NCI-H82 treated with DMSO at 0.1 percent for 48 hours (cell line): Measurements from ENCODE around the gene VSIG4.
"Not testable (repeated sequence)": the region's sequence is repeated elsewhere in the genome, so short reads cannot be mapped to it uniquely, and the experiment has no call there.

ENCODE experiments used
- DNase-seq: peaks from one replicate; lab custom pipeline; 2025; ENCODE audit not compliant: unreplicated experiment; lab: John Stamatoyannopoulos, UW

The VSIG4 gene

GRCh38 chrX:66039944-66040343 lies at the start of gene VSIG4:
VSIG4 (minus strand) TSS chrX:66040080; CDS start chrX:66039998, 82 bp downstream.
- DNase-seq, result no peak

GRCh38 chrX:66076801-66077200 lies 36.9 kb upstream of the VSIG4 start:
- no peak for DNase-seq

GRCh38 chrX:66074920-66075879 lies 35.3 kb upstream of the VSIG4 start:
- no peak for DNase-seq

GRCh38 chrX:66071126-66071525 lies 31.2 kb upstream of the VSIG4 start:
- DNase-seq, result no peak

- no peak for DNase-seq
These were observed 24.4 kb upstream of the VSIG4 start for GRCh38 chrX:66064261-66064660.

GRCh38 chrX:66057019-66057418 lies 17.1 kb upstream of the VSIG4 start:
- not testable (repeated sequence) for DNase-seq

- no peak for DNase-seq
These were observed 15.1 kb upstream of the VSIG4 start for GRCh38 chrX:66054978-66055377.

GRCh38 chrX:66053414-66053813 lies 13.5 kb upstream of the VSIG4 start:
- DNase-seq, result no peak

GRCh38 chrX:66051980-66052379 lies 12.1 kb upstream of the VSIG4 start:
- DNase-seq, result no peak

GRCh38 chrX:66050140-66050569 lies 10.3 kb upstream of the VSIG4 start:
- no peak for DNase-seq

GRCh38 chrX:66049056-66049455 lies 9.2 kb upstream of the VSIG4 start:
- no peak for DNase-seq

GRCh38 chrX:66046612-66047235 lies 6.8 kb upstream of the VSIG4 start:
- DNase-seq, result no peak

GRCh38 chrX:66045894-66046293 lies 6.0 kb upstream of the VSIG4 start:
- DNase-seq, result no peak

GRCh38 chrX:66043584-66043983 lies 3.7 kb upstream of the VSIG4 start:
- no peak for DNase-seq

- DNase-seq, result no peak
These were observed 2.6 kb upstream of the VSIG4 start for GRCh38 chrX:66042307-66043077.

- no peak for DNase-seq
These were observed 1.8 kb downstream of the VSIG4 start for GRCh38 chrX:66038115-66038514.

- no peak for DNase-seq
These were observed 3.6 kb downstream of the VSIG4 start for GRCh38 chrX:66036231-66036630.

GRCh38 chrX:66035667-66036066 lies 4.2 kb downstream of the VSIG4 start:
- DNase-seq, result no peak

GRCh38 chrX:66030505-66031317 lies 9.2 kb downstream of the VSIG4 start:
- no peak for DNase-seq

GRCh38 chrX:66028936-66029335 lies 10.9 kb downstream of the VSIG4 start:
- no peak for DNase-seq

GRCh38 chrX:66024570-66024969 lies 15.3 kb downstream of the VSIG4 start:
- DNase-seq, result no peak
